Activated CD8-positive, alpha-beta memory T cell treated with anti-CD3 and anti-CD28 coated beads, Interleukin-2, amount 50 U/mL, for 1 hour (primary cell): Measurements from ENCODE around the gene SMYD5.
"Not testable (repeated sequence)": the region's sequence is repeated elsewhere in the genome, so short reads cannot be mapped to it uniquely, and the experiment has no call there.

ENCODE experiments used
- DNase-seq: peaks from one replicate; pipeline ENCODE4 v3.0.0-alpha.2; 2020; ENCODE audit errors: extremely low read depth

The SMYD5 gene

GRCh38 chr2:73214120-73215035 is at the start of gene SMYD5:
Gene SMYD5, plus strand, starts transcription at chr2:73214245. Its CDS starts 22 bp downstream, at chr2:73214267.
- DNase-seq, result peak; percentile 65

GRCh38 chr2:73165978-73166377 is 48.1 kb upstream of the SMYD5 start:
- not testable (repeated sequence) for DNase-seq

- DNase-seq, result not testable (repeated sequence)
Measured at GRCh38 chr2:73166813-73167212, 47.2 kb upstream of the SMYD5 start.

GRCh38 chr2:73168348-73168747 is 45.7 kb upstream of the SMYD5 start:
- DNase-seq, result not testable (repeated sequence)

- DNase-seq, result not testable (repeated sequence)
Measured at GRCh38 chr2:73170341-73170740, 43.7 kb upstream of the SMYD5 start.

GRCh38 chr2:73172963-73173362 is 41.1 kb upstream of the SMYD5 start:
- DNase-seq, result no peak

GRCh38 chr2:73173781-73174180 is 40.3 kb upstream of the SMYD5 start:
- DNase-seq, result no peak

- no peak for DNase-seq
Measured at GRCh38 chr2:73174244-73174643, 39.8 kb upstream of the SMYD5 start.

GRCh38 chr2:73174941-73175662 is 38.9 kb upstream of the SMYD5 start:
- DNase-seq, result no peak

- DNase-seq, result peak; percentile 35
Measured at GRCh38 chr2:73175663-73176204, 38.3 kb upstream of the SMYD5 start.

GRCh38 chr2:73176205-73176880 is 37.7 kb upstream of the SMYD5 start:
- DNase-seq, result no peak

GRCh38 chr2:73176881-73177644 is 37.0 kb upstream of the SMYD5 start:
- peak; percentile 61 for DNase-seq

GRCh38 chr2:73177645-73178255 is 36.3 kb upstream of the SMYD5 start:
- no peak for DNase-seq

GRCh38 chr2:73185965-73186364 is 28.1 kb upstream of the SMYD5 start:
- DNase-seq, result no peak

GRCh38 chr2:73187549-73187948 is 26.5 kb upstream of the SMYD5 start:
- no peak for DNase-seq

- DNase-seq, result no peak
Measured at GRCh38 chr2:73197579-73197978, 16.5 kb upstream of the SMYD5 start.

- DNase-seq, result not testable (repeated sequence)
Measured at GRCh38 chr2:73200281-73200680, 13.8 kb upstream of the SMYD5 start.

- no peak for DNase-seq
Measured at GRCh38 chr2:73202156-73203054, 11.6 kb upstream of the SMYD5 start, which contains the start of gene NOTO. Gene NOTO, plus strand, starts transcription at chr2:73202574. Its CDS starts 93 bp downstream, at chr2:73202667.

GRCh38 chr2:73203055-73203681 is 10.9 kb upstream of the SMYD5 start:
- no peak for DNase-seq
